HL-60/S4 treated with phorbol 12-myristate 13-acetate at 8.2 ng/mL for 4 days and 3 days (cell line): ENCODE data around the gene RNASE11.
"Not testable (repeated sequence)": the region's sequence is repeated elsewhere in the genome, so short reads cannot be mapped to it uniquely, and the experiment has no call there.

Source experiments
- in situ Hi-C: fragments of 300-500 bp; cut with MboI; formaldehyde crosslinking; loops from 2 replicates; pipeline ENCODE4 v1.15.0; 2022; ENCODE audit warnings: low sequenced_read_pairs

The RNASE11 gene

DNA sequence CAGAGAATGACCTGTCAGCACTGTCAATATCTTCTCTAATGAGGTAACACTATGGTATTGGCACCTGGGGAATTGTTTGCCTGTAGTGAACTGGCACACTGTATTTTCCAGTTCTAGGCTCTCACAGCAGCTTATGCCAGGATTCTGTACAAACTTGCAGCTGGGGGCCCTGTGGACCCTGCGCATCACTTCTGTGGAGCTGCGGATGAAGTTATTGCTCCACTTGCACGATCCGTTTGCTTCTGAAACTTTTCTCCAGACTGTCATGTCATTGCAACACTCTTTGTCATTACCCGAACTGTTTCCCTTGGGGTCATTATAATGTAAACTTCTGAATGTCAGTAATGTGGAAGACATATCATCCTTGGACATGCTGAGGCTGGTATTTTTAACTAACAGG lies 3.9 kb downstream of the RNASE11 start:
- in situ Hi-C loops = no loop called here

GRCh38 chr14:20583142-20583541 lies 4.7 kb downstream of the RNASE11 start:
- in situ Hi-C loops = no loop called here

DNA sequence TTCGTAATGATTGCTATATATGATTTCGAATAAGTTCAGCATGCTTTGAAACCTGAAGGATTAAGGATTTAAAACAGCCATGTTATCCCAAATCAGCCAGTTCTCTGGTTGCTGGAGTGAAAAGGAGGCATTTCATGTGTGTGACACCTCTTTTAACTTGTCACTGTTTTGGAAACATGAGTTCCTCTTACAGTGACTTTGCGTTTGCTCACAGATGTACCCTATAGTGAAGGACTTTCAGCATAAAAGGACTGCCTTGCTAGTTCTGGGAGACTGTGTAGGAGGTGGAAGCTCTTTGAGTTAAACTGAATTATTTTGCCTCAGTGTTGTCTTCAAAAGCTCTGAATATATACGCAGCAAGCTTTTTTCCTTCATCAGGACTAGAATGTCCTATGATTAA lies 7.6 kb downstream of the RNASE11 start:
- in situ Hi-C loops = no loop called here

DNA sequence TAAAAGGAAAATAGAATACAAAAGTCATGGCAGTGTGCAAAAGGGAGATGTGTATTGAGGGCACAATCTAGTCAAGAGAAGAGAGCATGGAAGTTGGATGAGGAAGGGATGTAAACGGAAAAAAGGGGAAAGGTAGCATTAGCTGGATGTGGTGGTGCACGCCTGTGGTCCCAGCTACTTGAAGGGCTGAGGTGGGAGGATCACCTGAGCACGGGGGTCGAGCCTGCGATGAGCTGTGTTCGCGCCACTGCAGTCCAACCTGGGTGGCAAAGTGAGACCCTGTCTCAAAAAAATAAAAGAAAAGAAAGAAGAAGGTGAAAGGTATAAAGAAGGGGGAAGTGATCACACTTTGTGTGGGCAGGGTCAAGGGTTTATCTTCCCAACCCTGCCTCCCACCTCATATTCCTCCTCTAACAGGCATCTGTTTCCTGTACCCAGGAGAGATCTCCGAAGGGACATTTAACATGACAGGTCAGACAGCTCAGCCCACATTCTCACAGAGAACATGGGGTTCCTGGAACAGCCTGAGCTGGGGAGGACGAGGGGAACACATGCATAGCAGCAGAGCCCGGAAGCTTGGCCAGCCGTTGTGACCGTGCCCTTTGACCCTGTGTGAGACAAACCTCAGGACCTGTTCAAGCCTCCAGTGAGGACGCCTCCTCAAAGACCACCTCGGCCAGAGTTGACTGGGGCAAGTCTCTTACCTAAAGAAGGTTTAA lies 8.9 kb downstream of the RNASE11 start:
- in situ Hi-C loops = no loop called here

DNA sequence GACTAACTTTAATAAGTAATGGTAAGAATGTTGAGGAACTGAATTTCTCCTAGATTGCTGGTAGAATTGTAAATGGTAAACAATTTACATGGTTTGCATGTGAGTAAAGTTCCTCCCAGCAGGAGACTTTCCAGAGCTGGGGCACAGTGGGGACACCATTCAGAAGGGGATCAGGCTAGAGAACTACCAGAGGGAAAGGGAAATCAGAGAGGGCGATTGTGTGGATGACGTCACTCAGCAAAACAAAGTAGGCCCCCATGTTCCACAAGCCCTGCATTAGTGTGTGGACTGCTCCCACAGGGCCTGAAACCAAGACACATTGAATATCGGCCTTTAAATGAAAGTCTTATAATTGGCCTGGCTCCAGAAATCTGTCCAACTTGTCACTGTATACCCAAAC lies 9.5 kb downstream of the RNASE11 start:
- in situ Hi-C loops = no loop called here

GRCh38 chr14:20572382-20572990 lies 15.3 kb downstream of the RNASE11 start:
- in situ Hi-C loops = not testable (repeated sequence)

DNA sequence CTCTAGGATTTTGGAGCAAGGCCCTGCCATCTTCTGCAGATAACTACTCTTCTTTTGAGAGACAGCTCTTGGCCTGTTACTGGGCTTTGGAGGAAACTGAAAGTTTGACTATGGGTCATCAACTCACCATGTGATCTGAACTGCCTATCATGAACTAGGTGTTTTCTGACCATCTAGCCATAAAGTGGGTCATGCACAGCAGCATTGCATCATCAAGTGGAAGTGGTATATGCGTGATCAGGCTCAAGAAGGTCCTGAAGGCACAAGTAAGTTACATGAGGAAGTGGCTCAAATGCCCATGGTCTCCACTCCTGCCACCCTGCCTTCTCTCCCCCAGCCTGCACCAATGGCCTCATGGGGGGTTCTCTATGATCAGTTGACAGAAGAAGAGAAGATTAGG lies 17.1 kb downstream of the RNASE11 start:
- in situ Hi-C loops = not testable (repeated sequence)

DNA sequence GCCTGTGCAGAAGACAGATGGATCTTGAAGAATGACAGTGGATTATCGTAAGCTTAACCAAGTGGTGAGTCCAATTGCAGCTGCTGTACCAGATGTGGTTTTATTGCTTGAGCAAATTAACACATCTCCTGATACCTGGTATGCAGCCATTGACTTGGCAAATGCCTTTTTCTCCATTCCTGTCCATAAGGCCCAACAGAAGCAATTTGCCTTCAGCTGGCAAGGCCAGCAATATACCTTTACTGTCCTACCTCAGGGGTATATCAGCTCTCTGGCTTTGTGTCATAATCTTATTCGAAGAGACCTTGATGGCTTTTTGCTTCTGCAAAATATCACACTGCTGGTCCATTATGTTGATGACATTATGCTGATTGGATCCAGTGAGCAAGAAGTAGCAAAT lies 17.9 kb downstream of the RNASE11 start:
- in situ Hi-C loops = not testable (repeated sequence)

DNA sequence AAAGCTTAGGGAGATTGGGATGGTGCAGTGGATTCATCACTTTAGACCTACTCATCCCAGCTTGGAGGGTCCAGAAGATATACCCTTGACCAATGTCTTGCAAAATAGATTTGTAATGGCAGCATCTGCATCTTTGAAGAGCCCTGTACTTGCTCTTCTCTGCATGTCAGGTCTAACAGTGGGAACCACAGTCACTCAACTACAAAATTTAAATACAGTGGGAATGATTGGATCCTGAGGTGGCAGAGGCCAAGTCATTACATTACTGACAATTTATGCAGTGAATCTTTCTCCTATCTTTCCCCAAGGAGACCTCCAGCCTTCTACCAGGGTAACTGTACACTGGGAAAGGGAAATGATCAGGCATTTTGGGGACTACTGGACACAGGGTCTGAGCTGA lies 18.7 kb downstream of the RNASE11 start:
- in situ Hi-C loops = no loop called here

GRCh38 chr14:20568393-20568792 lies 19.4 kb downstream of the RNASE11 start:
- in situ Hi-C loops = no loop called here

- in situ Hi-C loops = not testable (repeated sequence)
These were observed 20.6 kb downstream of the RNASE11 start for GRCh38 chr14:20567199-20567598.

GRCh38 chr14:20564501-20564997 lies 23.3 kb downstream of the RNASE11 start:
- in situ Hi-C loops = no loop called here

GRCh38 chr14:20563971-20564370 lies 23.8 kb downstream of the RNASE11 start:
- in situ Hi-C loops = no loop called here

DNA sequence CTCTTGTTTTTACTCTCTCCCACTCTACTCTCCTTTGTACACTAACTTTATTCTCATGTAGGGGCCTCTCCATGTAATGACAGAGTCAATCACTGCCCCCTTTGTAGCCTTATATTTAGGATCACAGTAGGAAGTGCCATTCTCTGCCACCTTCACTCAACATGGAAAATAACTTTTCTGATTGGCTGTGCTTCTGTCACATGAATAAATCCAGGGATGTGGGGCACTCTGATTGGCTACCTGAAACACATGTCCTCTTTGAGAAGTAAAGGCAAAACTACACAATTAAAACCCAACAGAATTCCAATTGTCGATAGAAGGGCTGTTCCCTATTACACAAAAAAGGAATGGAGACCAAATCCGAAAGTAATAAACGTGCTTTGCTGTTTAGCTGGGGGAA lies 26.8 kb downstream of the RNASE11 start, which contains the start of gene RNASE9:
Gene RNASE9 (minus strand): TSS at position 87 of the 400 bp plus-strand sequence.
- in situ Hi-C loops = no loop called here

GRCh38 chr14:20559461-20559904 lies 28.3 kb downstream of the RNASE11 start:
- in situ Hi-C loops = no loop called here

- in situ Hi-C loops = no loop called here
These were observed 30.6 kb downstream of the RNASE11 start for GRCh38 chr14:20557212-20557542.

DNA sequence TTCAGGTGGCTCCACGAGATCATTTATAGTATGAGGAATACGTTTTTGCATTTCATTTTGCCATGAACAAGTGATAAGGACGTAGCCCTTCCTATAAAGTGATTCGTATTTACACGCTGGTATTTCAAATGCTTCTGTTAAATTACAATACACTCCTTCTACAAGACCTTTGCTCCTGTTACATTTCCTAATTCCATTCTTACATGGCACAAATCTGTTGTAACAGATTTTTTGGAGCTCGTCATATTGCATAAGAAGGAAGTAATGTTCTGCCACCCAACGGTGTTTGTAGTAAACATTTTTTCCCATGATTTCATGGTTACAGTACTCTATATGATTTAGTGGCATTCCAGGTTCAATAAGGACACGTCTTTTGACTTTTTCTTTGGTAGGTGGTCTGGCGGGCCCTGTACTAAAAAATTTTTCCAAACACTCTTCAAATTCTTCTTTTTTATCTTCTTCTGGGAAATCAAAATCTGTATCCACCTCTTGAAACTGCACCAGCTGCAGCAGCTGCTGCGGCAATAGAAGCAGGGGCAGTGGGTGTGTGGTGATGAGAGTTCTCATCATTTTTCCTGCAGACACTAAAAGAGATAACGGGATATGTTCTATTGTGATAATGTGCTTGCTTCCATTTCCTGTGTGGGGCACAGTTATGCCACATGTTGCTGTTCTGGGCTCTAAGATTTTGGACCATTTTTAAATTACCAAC lies 31.1 kb downstream of the RNASE11 start:
- in situ Hi-C loops = no loop called here

DNA sequence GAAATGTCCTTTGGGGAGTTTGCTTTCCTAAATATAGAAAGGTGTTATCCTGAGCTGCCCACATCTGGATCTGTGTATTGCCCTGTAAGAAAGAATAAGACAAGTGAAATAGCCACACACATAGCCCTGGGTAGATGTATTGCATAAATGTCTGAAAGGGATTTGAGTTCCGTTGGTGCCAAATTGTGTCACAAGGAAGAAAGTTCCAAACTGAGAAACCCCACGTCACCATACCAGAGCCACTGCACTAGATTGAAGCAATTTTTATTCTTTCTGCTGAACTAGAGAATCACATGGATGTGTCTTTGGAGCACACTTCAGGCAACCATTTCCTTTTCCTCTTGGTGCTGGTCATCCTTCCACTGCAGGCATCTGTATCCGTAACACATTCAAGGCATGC lies 32.0 kb downstream of the RNASE11 start:
- in situ Hi-C loops = no loop called here

DNA sequence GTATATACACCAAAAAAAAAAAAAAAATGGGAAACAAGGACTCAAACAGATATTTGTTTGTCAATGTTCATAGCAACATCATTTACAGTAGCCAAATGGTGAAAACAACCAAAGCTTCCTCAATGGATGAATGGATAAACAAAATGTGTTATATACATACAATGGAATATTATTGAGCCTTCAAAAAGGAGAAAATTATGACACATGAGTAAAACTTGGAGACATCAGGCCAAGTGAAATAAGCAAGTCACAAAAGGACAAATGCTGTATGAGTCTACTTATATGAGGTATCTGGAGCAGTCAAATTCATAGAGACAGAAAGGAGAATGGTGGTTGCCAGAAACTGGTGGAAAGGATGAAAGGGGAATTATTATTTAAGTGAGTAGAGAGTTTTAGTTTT lies 34.8 kb downstream of the RNASE11 start:
- in situ Hi-C loops = no loop called here

DNA sequence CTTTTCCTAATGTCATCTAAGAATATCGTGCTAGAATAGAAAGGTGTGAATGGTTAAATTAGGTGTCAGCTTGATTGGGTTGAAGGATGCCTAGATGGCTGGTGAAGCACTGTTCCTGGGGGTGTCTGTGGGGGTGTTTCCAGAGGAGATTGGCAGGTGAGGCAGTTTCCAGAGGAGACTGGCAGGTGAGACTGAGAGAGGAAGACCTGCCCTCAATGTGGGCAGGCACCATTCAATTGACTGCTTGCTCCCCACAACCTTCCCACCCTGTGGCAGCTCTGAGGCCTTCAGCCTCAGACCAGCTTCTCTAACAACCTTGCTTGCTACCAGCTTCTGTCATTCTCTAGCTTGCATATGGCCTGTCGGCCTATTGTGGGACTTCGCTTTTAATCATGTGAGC lies 36.2 kb downstream of the RNASE11 start:
- in situ Hi-C loops = no loop called here

DNA sequence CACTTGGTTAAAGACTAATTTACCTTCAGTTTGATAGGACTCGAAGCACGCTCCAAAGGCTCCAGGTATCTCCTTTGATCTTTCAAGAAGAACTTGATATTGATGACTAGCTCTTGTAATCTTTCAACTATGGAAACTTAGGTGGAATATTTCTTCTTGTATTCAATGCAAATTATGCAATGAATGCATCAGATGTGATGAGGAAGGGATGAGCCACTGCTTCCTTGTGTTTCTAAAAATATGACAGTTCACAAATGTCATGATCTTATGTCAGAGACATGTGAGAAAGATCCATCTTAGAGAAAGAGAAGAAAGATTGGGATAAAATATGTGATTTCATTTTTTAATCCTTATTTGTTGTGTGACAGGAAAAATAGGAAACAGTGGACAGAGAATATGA lies 36.9 kb downstream of the RNASE11 start:
- in situ Hi-C loops = no loop called here
